ENCODE measurements around the gene PHLPP1.
"Not testable (repeated sequence)": the region's sequence is repeated elsewhere in the genome, so short reads cannot be mapped to it uniquely, and the experiment has no call there.

The PHLPP1 gene

DNA sequence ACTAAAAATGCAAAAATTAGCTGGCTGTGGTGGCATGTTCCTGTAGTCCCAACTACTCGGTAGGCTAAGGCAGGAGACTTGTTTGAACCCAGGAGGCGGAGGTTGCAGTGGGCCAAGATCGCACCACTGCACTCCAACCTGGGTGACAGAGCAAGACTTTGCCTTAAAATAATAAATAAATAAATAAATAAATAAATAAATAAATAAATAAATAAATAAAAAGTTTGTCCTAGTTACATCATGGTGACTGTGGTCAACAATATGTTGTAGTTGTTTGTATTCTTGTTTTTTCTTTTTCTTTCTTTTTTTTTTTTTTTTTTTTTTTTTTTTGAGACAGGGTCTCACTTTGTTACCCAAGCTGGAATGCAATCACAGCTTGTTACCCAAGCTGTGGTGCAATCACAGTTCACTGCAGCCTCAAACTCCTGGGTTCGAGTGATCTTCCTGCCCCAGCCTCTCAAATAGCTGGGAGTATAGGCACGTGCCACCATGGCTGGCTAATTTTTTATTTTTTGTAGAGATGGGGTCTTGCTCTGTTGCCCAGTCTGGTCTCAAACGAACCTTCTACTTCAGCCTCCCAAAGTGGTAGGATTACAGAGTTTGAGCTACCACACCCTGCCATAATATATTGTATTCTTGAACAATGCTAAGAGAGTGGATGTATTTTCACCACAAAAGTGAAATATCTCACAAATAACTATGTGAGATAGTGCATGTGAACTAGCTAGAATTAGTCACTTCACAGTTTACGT, 185.0 kb downstream of the PHLPP1 start:
- no peak for DNase-seq

DNA sequence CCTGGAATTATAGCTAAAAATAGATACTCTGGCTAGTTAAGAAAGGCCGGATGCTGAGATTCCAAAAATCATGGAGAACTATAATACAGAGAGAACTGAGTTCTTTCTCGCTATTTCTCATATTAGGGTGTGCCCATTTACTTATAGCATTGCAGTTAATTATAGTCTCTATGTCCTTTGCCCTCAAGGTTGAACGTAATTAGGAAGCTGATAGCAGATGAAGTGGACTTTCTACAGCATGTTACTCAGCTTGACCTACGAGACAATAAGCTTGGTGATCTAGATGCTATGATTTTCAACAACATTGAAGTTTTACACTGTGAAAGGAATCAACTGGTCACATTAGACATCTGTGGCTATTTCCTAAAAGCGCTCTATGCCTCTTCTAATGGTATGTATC, 187.4 kb downstream of the PHLPP1 start:
- DNase-seq: no peak

DNA sequence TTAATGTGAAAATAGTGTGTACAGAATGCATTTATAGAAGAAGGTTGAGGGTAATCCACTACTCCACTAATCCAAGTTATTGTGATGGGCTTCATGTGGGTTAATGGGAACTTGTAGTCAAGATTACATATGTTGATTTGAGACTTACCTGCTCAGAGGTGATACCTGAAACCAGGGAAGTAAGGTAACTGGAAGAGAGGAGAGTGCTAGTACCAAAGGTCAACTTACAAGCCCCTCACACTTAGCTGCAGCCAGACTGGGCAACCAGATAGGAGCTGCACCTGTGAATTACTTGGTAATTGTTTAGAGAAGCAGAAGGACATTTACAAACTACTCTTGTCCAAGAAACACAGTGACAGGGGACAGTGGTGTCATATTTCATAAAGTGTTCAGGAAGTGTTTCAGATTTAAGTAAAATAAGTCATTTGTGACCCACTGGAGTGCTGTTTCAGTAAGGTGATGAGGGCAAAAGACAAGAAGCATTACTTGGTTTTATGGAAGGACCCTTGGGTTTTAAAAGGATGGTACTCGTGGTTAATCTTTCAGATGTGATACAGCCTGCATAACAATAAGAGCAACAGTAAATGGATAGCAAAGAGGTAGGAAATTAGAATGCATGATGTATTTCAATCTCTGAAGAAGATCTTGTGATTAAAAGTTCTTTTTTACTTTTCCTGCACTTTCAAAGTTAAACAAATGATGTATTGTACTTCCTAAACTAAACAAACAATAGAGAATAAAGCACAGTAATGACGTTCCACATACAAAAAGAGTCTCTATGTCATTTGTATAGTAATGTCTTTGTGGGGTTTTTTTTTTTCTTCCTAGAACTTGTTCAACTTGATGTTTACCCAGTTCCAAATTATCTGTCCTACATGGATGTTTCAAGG, 189.3 kb downstream of the PHLPP1 start:
- no peak for DNase-seq

DNA sequence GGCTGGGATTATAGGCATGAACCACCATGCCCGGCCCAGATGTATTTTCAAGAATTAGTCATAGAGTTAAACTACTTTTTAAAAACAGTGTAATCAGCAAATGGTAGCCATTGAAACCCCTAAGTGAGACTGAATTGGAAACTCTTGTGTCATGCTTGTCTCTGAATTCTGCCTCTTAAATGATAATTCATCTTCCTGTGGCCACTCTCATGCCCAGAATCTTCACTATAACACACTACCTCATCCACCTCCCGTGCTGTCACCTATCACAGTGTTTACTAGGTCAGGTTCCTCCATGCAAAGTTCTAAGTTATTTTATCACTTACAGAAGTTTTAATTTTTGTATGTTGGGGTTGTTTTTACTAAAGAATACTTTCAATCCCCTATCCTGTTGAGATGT, 197.5 kb downstream of the PHLPP1 start:
- DNase-seq: no peak

DNA sequence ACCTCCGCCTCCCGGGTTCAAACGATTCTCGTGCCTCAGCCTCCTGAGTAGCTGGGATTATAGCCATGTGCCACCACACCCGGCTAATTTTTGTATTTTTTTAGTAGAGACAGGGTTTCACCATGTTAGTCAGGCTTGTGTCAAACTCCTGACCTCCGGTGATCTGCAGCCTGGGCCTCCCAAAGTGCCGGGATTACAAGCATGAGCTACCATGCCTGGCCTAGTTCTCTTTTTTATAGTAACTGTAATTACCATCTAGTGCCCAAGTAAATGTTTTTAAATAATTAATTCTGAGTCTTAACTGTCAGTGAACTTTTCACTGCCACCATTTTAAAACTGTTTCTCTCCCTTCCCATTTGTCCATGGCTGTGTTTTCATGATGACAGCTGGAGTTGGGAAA, 198.5 kb downstream of the PHLPP1 start:
- not testable (repeated sequence) for DNase-seq

DNA sequence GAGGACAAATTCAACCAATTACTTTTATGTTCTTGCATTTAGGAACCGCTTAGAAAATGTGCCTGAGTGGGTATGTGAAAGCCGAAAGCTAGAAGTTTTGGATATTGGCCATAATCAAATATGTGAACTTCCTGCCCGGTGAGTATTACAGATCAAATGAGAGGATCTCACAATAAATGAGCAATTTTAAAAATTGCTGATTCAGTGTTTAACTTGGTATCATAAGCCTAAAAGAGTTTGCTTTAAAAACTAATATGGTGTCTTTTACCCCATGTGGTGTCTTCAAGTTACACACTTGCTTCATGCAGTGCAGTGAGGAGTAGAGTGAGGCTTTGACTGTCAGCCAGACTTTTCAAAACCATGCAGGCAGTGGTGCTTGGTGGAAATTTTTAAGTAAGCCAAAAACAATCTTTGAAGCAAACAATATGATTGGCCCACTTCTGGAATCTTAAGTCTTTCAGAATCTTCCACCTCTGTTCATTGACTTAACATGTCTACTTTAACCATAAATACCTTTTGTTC, 199.6 kb downstream of the PHLPP1 start:
- no peak for DNase-seq

DNA sequence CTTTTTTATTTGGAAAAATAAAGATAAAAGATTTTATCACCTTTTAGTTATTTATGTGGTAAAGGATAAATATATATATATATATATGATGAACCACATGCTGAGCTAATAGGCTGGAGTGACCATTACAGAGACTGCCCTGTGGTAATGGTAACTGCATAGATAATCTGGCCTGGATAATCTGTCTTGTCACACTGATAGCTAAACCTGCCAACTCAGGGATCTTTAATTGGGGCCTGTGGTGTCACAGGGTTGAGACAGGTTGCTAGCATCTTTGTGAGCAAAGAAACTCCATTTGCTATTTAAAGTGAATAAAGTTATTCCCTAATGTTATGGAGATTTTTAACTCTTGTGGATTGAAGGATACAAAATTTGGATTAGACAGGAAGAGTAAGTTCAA, 203.0 kb downstream of the PHLPP1 start:
- DNase-seq: no peak

DNA sequence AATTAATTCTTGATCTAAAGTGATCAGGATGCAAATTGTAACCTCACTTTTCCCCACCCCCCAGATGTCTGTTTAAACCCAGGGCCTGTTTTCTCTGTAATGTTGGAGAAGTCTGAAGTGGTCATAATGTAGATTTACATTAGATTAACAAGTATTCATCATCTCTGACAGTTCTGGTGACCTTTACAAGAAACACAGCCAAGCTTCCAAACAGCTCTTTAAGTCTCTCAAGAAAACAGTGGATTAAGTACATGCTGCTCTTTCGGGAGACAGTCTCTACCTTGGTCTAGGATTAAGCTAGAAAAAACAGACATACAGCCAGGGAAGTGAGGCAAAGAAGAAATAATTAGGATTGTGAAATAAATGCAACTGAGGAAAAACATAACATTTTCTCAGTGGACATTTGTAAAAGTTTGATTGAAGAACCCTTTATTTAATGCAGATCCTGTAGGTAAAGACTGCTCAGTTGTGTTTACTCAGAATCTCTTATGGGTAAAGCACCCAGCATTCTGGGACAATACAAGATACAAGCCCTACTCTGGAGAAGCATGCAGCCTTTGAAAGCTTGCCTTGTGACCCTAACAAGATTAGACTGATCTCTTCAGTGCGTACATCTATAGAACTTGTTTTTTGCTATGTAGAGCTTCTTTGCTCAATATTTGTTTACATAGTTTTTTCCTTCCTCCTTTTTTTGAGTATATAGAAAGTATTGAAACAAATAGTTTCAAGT, 203.9 kb downstream of the PHLPP1 start:
- no peak for DNase-seq

DNA sequence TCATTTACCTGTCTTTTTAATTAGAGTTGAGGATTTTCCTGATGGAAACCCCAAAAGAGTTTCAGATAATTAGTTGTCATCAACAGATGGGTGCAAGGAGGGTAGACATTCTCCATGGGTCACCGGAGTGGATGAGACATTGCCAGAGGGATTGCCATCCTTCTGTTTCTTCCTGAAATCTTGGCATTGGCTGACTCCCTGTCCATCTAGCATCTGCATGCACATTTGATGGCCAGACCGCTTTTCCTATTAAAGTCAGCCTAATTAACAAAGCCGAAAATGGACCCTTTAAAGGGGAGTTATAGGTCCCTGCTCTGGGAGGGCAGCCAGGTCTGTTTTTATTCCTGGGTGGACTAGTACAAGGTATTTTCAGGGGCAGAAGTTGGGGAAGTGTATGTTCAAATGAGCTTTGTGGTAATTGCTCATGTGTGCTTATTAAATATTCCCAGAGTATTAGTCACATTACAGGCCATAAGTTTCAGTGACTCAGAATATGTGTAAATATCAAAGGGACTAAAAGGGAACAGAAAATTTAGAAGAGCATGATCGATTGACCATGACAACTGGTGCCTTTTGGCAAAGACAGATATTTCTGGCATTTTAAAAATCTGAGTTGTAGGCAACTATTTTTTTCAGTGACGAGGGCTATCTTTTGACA, 209.8 kb downstream of the PHLPP1 start:
- DNase-seq: no peak

DNA sequence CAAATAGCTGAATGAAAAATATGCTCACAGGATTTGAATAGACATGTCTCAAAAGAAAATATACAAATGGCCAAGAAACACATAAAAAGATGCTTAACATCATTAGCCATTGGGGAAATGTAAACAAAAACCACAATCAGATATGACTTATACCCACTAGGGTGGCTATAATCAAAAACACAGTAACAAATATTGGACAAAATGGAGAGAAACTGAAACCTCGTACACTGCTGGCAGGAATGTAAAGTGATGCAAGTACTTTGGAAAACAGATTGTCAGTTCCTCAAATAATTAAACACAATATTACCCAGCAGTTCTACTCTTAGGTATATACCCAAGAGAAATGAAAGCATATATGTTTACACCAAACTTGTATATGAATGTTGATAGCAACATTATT, 213.0 kb downstream of the PHLPP1 start:
- no peak for DNase-seq

DNA sequence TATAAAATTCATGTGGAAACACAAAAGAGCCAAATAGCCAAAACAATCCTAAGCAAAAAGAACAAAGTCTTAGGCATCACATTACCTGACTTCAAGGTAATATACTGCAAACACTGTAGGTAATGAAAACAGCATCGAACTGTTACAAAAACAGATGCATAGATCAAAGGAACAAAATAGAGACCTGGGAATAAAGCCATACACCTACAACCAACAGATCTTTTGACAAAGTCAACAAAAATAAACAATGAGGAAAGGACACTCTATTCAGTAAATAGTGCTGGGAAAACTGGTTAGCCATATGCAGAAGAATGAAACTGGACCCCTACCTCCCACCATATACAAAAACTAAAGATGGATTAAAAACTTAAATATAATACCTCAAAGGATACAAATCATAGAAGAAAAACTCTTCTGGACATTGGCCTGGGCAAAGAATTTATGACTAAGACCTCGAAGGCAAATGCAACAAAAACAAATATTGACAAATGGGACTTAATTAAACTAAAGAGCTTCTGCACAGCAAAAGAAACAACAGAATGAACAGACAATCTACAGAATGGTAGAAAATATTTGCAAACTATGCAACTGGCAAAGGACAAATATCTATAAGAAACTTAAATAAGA, 218.0 kb downstream of the PHLPP1 start:
- no peak for DNase-seq

DNA sequence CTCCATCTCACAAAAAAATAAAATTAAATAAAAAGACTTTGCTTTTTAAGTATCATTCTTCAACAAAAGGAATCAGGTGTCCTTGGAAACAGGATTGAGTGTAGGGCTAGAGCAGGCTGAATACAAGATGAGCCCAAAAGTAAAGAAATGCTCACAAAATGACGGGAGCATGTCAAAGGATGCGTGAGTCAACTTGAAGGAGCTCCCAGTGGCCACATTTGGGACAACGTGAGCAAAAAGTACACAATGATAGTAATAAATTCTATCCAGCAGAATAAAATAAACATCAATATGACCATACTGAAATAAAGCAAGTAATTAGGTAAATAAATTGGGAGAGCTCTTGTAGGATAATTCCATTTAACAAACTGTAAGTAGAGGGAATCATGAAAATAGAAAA, 220.7 kb downstream of the PHLPP1 start:
- DNase-seq: no peak

DNA sequence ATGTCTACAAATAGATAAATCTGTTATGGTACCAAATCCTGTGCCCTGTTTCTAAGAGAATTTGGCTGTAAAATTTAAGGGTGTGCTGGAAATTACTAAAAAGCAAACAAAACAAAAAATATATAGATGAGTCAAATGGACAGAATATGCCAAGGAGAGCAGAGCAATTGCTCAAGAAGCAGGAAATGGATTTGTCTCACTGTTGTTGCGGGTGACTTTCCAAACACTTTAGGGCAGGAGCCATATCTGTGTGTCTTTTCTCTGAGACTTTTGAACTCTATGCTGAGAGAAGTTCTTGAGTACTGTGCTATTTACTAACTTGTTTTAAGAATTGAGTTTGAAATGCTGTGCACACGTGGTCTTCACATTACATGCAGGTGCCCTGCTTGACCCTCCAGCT, 221.7 kb downstream of the PHLPP1 start:
- DNase-seq: no peak

DNA sequence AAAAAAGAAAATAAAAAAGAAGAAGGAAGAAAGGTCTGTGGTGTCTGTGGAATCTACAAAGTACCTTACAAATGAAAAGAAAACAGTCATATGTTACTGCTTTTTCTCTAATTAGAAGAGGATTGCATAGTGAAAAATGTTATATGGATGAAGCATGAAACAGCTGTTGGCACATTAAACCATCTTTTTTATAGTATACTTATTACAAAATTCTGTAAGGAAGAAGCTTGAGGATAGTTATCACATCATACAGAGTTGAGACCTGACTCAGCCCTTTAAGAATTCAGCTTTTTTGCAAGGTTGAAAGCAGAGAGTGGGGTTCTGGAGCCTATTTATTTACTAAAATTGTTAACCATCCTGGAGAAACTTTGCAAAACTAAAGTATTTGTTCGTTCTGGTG, 222.7 kb downstream of the PHLPP1 start:
- no peak for DNase-seq

DNA sequence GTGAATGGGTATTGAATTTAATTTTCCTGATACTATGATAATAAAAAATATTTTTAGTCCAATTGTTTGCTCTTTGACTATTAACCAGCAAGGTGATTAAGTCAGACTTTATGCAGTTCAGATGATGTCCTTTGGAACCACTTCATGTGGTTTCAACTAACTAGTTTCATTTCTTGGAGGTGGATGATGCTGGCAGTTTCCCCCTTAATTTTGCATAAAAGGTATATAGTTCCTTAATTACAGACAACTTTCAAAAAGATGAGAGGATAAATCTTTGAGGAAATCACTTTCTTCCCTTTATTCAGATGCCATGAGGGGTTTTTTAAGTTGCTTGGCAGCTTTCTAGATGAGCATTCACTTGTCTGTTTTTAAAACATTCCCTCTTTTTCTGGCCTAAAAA, 223.1 kb downstream of the PHLPP1 start:
- no peak for DNase-seq

DNA sequence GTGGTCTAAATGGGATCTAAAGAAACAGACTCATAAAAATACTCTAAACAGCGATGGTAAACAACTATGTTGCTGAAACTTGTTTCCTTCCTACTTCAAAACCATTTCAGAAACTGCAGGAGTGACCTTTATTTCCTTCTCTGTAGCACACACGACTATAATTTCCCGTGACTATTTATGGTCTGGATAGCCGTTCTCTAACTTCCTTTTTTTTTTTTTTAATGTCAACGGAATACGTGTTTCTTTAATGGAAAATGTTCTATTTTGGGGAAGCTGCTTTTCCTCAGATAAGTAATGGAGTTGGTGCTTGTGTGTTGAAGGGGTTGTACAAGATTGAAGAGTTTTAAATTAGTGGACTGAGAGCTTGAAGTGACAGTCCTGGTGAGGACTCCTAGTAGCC, 224.1 kb downstream of the PHLPP1 start:
- DNase-seq: no peak

DNA sequence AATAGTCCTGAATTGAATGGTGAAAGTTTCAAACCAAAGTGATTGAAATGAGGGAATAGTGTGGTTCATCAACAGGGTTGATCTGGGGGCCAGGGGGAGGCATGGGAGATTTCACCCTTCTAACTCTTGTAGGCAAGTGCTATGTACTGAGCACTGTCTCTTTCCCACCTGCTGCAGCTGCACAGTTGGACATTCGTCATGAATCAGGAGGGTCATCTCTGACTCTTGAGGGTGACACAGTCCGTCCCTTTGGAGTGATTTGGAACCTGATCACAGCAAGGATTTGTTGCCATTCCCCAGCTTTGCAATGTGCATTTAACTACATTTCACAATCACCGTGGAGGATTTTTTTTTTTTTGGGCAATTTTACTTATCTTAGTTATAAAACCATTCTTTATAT, 224.6 kb downstream of the PHLPP1 start:
- DNase-seq: no peak

DNA sequence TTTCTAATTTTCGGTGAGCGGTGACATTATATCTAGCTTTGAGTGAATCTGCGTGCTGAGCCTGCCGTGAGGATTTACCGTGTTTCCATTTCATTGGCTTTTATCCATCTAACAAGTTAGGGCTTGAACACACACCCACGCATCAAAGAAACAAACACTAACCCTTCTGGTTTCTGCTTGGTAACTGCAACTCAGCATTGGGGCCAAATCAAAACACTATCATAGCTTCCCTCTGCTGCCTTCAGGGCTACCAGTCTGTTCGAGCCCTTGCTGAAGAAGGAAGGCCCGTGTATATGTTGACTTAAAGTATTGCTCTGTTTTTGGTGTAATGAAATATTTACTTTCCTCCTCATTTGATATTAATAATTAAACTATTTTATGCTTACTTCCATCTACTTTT, 227.2 kb downstream of the PHLPP1 start:
- no peak for DNase-seq

DNA sequence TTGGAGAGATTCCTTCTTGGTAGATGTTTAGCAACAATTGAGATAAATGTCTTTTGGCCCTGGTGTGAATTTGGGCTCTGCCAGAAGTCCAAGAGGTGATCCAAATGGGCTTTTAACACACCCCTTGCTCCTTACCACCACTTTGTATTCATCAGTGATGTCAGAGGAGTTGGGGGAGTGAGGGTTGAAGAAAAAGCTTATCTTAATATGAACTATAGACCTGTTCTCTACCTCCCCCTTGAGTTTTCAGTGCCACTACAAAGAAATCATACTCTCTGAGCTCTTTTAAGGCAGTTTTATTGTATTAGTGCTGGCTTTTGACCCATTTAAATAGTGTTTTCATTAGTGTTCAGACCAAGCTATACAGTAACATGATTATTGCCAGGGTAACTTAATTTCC, 229.1 kb downstream of the PHLPP1 start:
- DNase-seq: no peak

DNA sequence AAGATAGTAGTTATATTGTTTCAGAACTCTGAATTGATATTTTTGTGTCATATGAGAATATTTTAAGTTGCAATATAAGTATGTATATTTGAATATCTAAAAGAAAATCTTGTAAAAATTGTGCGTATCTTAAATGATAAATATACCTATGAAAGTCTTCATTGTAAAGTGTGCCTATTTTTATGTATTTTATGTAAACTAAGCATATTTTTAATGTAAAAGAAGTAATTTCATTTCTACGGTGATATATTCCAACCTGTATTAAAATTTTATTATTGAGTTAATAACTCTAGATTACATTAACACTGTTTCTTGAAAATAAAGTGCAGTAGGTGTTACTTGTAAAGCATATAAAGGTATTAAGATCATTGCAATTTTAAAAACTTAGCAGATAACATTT, 233.4 kb downstream of the PHLPP1 start:
- no peak for DNase-seq

DNA sequence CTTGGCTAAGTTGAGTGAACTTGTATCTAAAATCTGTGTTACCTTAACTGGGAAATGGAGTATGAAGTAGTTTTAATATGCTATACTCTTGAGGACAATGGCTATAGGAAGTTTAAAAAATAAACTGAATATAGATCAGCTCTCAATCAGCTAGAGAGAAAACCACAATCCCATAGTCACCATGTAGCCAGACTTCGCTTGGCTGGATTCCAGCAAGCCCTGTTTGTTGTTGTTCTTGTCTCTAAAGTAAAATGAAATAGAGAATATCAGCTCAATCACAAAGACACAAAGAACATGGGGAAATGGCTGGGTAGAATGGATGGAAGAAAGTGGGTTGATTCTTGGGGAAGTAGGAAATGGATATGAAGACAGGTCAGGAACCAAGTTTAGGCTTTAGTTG, 234.9 kb downstream of the PHLPP1 start:
- no peak for DNase-seq

DNA sequence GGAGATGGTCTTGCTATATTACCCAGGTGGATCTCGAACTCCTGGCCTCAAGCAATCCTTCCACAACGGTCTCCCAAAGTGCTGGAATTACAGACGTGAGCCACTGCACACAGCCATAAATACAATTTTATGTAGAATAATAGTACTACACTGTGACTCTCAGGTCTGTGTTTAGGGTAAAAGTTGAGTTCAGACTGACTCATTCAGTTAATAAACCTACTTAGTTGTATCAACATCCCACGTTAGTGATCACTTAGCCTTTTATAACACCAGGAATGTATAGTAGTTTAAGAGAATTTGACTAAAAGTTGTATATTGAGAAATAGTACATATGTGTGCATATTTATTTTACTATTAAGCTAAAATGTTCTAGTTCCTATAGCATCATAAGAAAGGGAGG, 237.5 kb downstream of the PHLPP1 start:
- no peak for DNase-seq
